HG02943 (cell line): Measurements from ENCODE around the gene DOCK6.

Experiments used
- ATAC-seq: cut with Tn5 transposase; IDR thresholded peaks from one replicate; pipeline ENCODE4 v1.9.1; 2021; ENCODE audit warnings: mild to moderate bottlenecking, low read depth, moderate library complexity; ENCODE audit not compliant: unreplicated experiment

Gene DOCK6

GRCh38 chr19:11251217-11251616, 11.1 kb downstream of the DOCK6 start:
- ATAC-seq: no peak

- ATAC-seq: no peak
These were observed 13.5 kb downstream of the DOCK6 start for GRCh38 chr19:11248852-11249251.

GRCh38 chr19:11247934-11248333, 14.4 kb downstream of the DOCK6 start:
- no peak for ATAC-seq

GRCh38 chr19:11247391-11247790, 14.9 kb downstream of the DOCK6 start:
- no peak for ATAC-seq

- ATAC-seq: no peak
These were observed 15.4 kb downstream of the DOCK6 start for GRCh38 chr19:11246941-11247340.

- ATAC-seq: no peak
These were observed 17.3 kb downstream of the DOCK6 start for GRCh38 chr19:11244846-11245589.

GRCh38 chr19:11243798-11244169, 18.5 kb downstream of the DOCK6 start:
- no peak for ATAC-seq

GRCh38 chr19:11242864-11243797, 19.2 kb downstream of the DOCK6 start:
- ATAC-seq: no peak

GRCh38 chr19:11242025-11242424, 20.3 kb downstream of the DOCK6 start:
- ATAC-seq: no peak

- no peak for ATAC-seq
These were observed 22.3 kb downstream of the DOCK6 start for GRCh38 chr19:11240008-11240444.

GRCh38 chr19:11239377-11240000, 22.8 kb downstream of the DOCK6 start, which contains the start of gene ANGPTL8:
Gene ANGPTL8, plus strand, starts transcription at chr19:11239619. Its CDS starts 19 bp downstream, at chr19:11239638.
- ATAC-seq: no peak

- no peak for ATAC-seq
These were observed 23.4 kb downstream of the DOCK6 start for GRCh38 chr19:11238781-11239376.

- ATAC-seq: no peak
These were observed 24.3 kb downstream of the DOCK6 start for GRCh38 chr19:11238041-11238440.

- no peak for ATAC-seq
These were observed 25.0 kb downstream of the DOCK6 start for GRCh38 chr19:11237321-11237720.

- ATAC-seq: no peak
These were observed 25.7 kb downstream of the DOCK6 start for GRCh38 chr19:11236324-11237301.

- ATAC-seq: no peak
These were observed 27.7 kb downstream of the DOCK6 start for GRCh38 chr19:11234486-11235075.

- ATAC-seq: no peak
These were observed 29.3 kb downstream of the DOCK6 start for GRCh38 chr19:11233073-11233472.

GRCh38 chr19:11232555-11232954, 29.8 kb downstream of the DOCK6 start:
- no peak for ATAC-seq
